HAP-1 (cell line): Measurements from ENCODE around the gene CHCHD4.
A peak's percentile ranks its signal among the peaks of the same experiment; 100 is the strongest.
"Not testable (repeated sequence)": the region's sequence is repeated elsewhere in the genome, so short reads cannot be mapped to it uniquely, and the experiment has no call there.

ENCODE experiments used
- DNase-seq, 2 experiments: peaks; one replicate each; pipeline ENCODE4 v3.0.0-alpha.2; 2016 to 2020; ENCODE audit warnings: low spot score in 2 of 2
- H3K27me3 ChIP-seq: fragments of 250-450 bp; sonication (Bioruptor Pico); 2 replicates; pipeline ENCODE4 v1.5.1; 2020; ENCODE audit warnings: low read depth, mild to moderate bottlenecking, moderate library complexity
- H3K36me3 ChIP-seq: fragments of 250-450 bp; sonication (Bioruptor Pico); replicated peaks from 2 replicates; pipeline ENCODE4 v1.5.1; 2020; ENCODE audit warnings: mild to moderate bottlenecking
- H3K4me1 ChIP-seq: fragments of 250-450 bp; sonication (Bioruptor Pico); 2 replicates; pipeline ENCODE4 v1.5.1; 2020; ENCODE audit warnings: mild to moderate bottlenecking
- H3K4me3 ChIP-seq: fragments of 250-450 bp; sonication (Bioruptor Pico); 2 replicates; pipeline ENCODE4 v1.5.1; 2020; ENCODE audit warnings: mild to moderate bottlenecking, moderate library complexity
- H3K9me3 ChIP-seq: fragments of 250-450 bp; sonication (Bioruptor Pico); 2 replicates; pipeline ENCODE4 v1.5.1; 2020; ENCODE audit warnings: mild to moderate bottlenecking, moderate library complexity
- in situ Hi-C: fragments of 300-500 bp; cut with MboI; formaldehyde crosslinking; loops from 3 replicates; pipeline ENCODE4 v1.14.3; 2020; ENCODE audit warnings: low sequenced_read_pairs, inconsistent platforms, mixed read lengths

The CHCHD4 gene

DNA sequence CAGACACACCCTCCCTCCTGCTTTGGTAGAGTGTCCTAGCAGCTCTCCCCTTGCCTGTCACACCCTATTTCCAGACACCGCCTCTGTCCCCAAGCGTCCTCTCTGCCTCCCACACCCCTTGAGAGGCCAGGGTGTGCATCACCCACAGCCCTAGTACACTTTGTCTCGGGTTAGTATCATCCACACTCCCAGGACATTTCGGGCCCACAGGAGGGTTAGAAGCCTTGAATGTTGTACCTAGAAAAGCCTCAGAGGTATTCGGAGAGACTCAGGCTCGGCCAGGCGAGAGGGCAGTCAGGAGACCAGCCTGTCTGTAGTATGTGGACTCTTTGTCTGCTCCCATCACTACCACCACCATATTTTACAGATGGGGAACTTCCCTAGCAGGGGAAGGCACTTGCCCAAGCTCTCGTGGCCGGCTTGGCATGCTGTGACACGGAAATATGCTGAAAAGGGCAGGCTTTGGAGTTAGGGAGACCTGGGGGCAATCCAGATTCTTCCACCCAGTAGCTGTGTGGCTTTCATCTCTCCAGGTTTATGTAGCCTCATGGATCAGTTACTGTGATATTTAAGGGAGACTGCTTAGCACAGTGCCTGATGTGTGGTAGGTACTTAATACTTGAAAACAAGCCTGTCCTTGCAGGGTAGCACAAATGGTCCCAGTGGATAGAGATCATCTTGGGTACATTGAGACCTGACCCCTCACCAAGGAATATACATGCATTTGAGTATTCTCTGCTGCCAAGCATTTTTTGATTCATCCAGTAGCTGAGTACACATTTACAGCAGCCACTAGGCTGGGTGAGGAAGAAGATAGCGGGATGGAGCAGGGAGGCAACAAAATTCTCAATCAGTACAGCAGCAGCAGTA lies 1.6 kb upstream of the CHCHD4 start:
- no peak for DNase-seq
- H3K4me1 ChIP-seq: peaks cover 10% of the 10 kb centered on the region
- H3K36me3 ChIP-seq: peaks cover 24% of the 10 kb centered on the region
- no peaks in the 10 kb centered on the region for H3K27me3 ChIP-seq
- H3K4me3 ChIP-seq: peak overlapping the region; percentile 87
- in situ Hi-C loops: loop anchor here (5.0 to 10.0 kb wide), 2 partner anchors 121 to 229 kb away; no protein-coding TSS in a partner anchor
- H3K9me3 ChIP-seq: no peaks in the 10 kb centered on the region

DNA sequence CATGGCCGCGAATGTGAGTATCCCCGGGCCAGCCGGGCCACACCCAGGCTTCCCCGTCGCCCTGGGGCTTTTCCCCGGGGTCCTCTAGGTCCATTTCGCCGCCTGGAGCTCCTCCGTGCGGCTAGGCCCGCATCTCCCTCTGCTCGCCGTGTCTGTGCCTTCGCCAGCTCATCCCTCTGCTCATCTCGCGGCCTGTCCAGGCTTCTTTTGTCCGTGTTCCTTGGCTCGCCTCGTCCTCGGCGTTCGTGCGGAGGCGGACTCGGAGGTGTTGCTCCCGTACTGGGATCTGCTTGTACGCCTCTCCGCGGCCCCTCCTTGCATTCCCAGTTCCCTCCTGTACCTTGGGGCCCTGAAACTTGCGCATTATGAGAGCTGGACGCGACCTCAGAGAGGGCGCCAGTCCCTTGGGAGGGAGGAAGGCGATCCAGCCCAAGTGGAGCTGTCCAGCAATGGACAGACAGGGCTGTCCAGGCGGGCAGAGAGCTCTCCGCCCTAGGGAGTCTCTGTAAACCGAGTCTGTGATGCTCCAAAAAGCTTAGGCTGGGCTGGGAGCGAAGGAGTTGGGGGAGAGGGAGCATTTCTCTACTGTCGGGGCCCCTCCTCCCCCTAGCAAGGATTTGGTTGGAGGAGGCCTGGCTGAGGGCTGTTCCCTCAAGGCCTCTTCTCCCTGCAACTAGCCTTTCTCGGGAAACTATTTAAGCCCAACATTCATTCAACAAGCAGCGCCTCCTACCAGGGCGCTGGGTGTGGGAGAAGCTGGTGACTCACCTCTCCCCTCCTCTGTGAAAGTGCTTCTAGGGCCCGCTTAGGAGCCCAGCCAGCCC lies 735 bp upstream of the CHCHD4 start:
- H3K4me3 ChIP-seq: peak overlapping the region; percentile 87
- H3K4me1 ChIP-seq: peaks cover 10% of the 10 kb centered on the region
- peak; percentile 72 to 76 for DNase-seq
- peaks cover 18% of the 10 kb centered on the region for H3K36me3 ChIP-seq
- no peaks in the 10 kb centered on the region for H3K27me3 ChIP-seq
- no peaks in the 10 kb centered on the region for H3K9me3 ChIP-seq
- in situ Hi-C loops: loop anchor here (5.0 to 10.0 kb wide), 2 partner anchors 121 to 228 kb away; no protein-coding TSS in a partner anchor

DNA sequence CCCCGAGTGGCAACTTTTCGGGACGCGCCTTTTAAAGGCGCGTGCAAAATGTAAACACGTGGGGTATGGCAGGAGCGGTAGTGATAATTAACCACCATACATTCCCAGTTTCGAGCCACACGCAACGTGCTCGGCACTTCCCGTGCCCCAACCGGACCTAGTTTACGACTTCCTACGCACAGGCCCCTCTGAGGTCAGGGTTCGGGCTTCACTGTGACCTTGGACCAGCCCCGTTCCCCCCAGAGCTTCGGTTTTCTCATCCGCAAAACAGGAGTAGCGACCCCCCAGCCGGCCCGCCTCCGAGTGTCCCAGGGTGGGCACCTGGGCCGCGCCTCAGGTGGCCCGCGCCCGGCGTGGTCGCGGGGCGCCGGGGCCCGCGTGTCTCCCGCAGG lies 451 bp downstream of the CHCHD4 start:
- DNase-seq: peak; percentile 17 to 64
- in situ Hi-C loops: loop anchor here (10.0 to 25.0 kb wide), 2 partner anchors 119 to 462 kb away; no protein-coding TSS in a partner anchor
- peaks cover 10% of the 10 kb centered on the region for H3K4me1 ChIP-seq
- no peaks in the 10 kb centered on the region for H3K27me3 ChIP-seq
- H3K9me3 ChIP-seq: no peaks in the 10 kb centered on the region
- H3K4me3 ChIP-seq: peak overlapping the region; percentile 87
- peaks cover 18% of the 10 kb centered on the region for H3K36me3 ChIP-seq

DNA sequence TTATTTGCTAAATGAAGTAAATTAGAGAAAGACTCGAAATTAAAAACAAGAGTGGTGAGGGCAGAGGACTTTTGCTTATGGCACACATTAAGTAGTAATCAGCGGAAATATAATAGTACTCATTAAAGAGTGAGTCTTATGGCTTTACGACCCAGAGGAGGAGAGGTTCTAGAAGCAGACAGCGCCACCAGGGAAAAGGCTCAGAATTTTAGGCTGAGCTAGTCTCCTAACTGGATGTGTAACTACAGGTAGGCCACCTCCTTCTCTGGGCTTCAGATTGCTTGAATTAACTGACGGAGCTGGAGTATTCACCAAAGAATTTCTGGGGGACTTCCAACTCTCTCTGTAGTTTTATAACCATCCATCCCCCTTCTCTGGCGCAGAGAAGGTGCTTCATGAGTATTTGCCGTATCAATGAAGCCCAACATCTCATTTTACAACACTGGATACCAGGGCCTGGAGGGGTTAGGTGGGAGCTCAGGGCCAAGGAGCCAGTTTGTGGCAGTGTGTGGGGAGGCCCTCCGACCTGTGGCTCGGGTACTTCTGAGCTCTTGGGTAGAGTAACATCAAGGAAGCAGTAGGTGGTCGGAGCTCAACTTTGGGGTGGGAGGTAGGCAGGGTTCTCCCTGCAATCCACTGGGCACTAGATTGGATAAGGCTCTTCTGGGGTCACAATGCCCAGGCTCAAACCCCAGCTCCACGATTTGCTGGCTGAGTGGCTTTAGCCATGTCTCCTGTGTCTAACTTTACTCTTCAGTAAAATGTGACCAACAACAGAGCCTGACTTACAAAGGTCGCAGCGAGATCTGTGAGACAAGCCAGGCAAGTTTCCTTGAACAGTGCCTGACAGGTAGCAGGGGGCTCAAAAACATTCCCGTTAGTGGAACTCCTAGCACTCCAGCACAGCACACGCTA lies 1.1 kb downstream of the CHCHD4 start:
- no peaks in the 10 kb centered on the region for H3K9me3 ChIP-seq
- in situ Hi-C loops: loop anchor here (10.0 to 25.0 kb wide), 2 partner anchors 119 to 461 kb away; no protein-coding TSS in a partner anchor
- no peak for DNase-seq
- H3K4me3 ChIP-seq: peak overlapping the region; percentile 87
- peaks cover 13% of the 10 kb centered on the region for H3K36me3 ChIP-seq
- H3K27me3 ChIP-seq: no peaks in the 10 kb centered on the region
- H3K4me1 ChIP-seq: peaks cover 10% of the 10 kb centered on the region

DNA sequence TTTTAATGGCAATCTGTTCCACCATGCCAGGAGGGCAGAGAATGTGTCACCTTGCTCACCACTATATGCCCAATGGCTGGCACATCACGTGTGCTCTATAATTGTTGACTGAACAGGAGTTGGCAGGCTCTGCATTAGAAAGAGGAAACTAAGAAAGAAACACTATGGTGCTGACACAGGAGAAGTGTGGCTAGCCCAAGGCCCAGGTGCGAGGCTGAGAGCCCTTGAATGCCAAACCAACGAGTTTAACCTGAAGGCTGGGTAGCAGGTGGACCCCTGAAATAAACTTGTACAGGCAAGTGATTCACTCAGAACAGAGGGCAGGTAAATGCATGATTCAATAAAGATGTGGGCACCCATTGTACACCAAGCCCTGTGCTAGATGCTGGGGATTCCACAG lies 2.4 kb downstream of the CHCHD4 start:
- Histone ChIP-seq H3K4me1 (peaks cover 10% of the 10 kb centered on the region), H3K9me3 (no peaks in the 10 kb centered on the region), H3K4me3 (no peak overlapping the region), H3K36me3 (peaks cover 6% of the 10 kb centered on the region; the same call in 1 of the 2 replicates), H3K27me3 (no peaks in the 10 kb centered on the region)
- in situ Hi-C loops: loop anchor here (10.0 to 25.0 kb wide), 2 partner anchors 118 to 460 kb away; no protein-coding TSS in a partner anchor
- no peak for DNase-seq

DNA sequence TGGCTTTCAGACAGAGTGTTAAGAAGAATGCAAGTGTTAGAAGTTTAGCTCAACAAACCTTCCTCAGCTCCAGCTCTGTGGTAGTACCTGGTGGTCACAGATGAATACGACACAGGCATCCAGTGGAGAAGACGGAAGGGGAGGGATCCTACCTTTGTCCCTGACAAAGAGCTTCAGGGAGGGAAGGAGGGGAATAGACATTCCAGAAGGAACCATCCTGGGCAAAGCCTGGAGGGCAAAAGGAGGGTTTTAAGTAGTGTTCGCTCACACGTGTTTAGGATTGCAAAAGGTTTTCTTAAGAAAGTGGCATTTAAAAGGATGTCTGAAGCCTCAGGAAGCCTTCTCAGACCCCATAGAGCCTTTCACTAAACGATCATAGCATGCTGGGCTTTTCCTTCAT lies 2.8 kb downstream of the CHCHD4 start:
- in situ Hi-C loops: loop anchor here (10.0 to 25.0 kb wide), 2 partner anchors 117 to 460 kb away; no protein-coding TSS in a partner anchor
- H3K36me3 ChIP-seq: peaks cover 6% of the 10 kb centered on the region; the same call in 1 of the 2 replicates
- no peaks in the 10 kb centered on the region for H3K9me3 ChIP-seq
- no peak for DNase-seq
- H3K4me3 ChIP-seq: no peak overlapping the region
- H3K4me1 ChIP-seq: peaks cover 10% of the 10 kb centered on the region
- no peaks in the 10 kb centered on the region for H3K27me3 ChIP-seq

DNA sequence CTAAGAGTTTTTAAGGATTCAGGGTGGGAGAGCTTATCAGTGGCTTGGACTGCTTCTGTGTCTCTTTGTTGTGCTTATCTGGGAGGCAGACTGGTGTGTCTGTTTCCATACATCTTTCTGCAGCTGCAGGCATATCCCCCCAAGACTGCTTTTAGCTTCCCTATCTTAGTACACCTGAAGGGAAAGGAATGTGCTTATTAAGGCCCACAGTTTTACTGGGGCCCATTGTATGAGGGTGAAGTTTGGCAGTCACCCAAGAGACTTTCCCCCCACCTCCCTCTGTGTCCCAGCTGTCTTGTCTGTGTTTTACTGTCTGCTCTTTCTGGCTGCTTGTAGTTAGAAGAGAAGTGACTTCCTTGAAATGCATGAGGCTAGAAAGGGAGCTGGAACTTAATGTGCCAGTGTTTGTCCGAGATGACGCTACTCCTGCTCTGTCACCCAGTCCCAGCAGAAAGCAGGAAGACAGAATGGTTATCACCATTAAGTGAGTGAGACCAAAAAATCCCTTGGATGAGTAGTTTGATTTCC lies 3.7 kb downstream of the CHCHD4 start:
- not testable (repeated sequence) for DNase-seq, H3K4me1 ChIP-seq, H3K36me3 ChIP-seq, H3K4me3 ChIP-seq, H3K9me3 ChIP-seq, H3K27me3 ChIP-seq
- in situ Hi-C loops: loop anchor here (10.0 to 25.0 kb wide), 2 partner anchors 116 to 459 kb away; no protein-coding TSS in a partner anchor

DNA sequence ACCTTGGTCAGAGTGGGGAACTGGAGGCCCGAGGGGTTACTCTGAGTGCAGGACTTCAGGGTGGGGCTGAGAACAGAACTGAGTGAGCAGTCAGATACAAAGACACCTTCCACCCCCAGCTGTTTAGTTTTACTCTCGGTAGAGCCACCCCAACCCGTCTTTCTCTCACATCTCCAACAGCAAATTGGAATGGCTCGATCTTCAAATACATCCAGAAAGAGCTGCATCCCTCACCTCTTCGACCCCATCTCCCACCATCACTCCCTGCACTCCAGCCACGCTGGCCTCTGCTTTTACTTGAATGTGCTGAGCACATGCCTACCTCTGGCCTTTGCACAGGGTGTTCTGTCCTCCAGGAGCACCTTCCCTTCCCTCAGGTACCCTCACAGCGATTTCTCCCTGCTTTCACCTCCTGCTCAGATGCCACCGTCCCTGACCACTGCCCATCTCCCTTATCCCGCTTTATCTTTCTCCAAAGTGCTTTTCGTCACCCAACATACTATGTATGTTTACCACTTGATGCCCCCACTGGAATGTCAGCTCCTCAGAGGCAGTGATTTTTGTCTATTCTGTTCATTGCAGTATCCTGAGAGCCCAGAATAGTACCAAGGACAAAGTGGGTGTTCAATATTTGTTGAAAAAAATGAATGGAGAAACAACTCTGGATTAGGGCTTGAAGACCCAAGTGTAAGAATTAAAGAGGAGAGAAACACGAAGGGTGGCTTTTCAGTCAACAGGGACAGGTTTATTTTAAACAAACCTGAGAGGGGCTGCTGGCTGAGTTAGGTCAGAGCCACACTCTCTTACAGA lies 4.4 kb downstream of the CHCHD4 start:
- no peak for DNase-seq
- Histone ChIP-seq H3K27me3 (no peaks in the 10 kb centered on the region), H3K36me3 (peaks cover 15% of the 10 kb centered on the region), H3K9me3 (no peaks in the 10 kb centered on the region), H3K4me1 (peaks cover 4% of the 10 kb centered on the region; the same call in 1 of the 2 replicates), H3K4me3 (no peak overlapping the region)
- in situ Hi-C loops: loop anchor here (10.0 to 25.0 kb wide), 2 partner anchors 116 to 458 kb away; no protein-coding TSS in a partner anchor

DNA sequence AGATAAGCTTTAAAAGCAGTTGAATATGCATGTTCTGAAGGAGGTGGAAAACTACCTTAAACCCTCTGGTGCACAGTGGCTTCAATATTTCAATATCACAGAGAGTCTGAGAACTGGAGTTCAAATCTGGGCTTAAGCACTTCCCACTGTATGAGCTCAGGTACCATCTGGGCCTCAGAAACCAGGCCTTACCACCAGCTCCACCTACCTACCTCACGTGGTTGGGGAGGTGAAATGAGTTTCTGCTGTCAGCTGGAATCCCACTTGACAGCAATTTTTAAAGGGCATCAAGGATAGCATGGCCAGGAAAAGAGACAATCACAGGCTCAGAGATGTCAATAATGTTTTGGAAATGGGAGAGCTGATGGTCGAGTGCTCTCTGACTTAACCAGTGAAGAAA lies 5.0 kb downstream of the CHCHD4 start:
- peaks cover 4% of the 10 kb centered on the region; the same call in 1 of the 2 replicates for H3K4me1 ChIP-seq

DNA sequence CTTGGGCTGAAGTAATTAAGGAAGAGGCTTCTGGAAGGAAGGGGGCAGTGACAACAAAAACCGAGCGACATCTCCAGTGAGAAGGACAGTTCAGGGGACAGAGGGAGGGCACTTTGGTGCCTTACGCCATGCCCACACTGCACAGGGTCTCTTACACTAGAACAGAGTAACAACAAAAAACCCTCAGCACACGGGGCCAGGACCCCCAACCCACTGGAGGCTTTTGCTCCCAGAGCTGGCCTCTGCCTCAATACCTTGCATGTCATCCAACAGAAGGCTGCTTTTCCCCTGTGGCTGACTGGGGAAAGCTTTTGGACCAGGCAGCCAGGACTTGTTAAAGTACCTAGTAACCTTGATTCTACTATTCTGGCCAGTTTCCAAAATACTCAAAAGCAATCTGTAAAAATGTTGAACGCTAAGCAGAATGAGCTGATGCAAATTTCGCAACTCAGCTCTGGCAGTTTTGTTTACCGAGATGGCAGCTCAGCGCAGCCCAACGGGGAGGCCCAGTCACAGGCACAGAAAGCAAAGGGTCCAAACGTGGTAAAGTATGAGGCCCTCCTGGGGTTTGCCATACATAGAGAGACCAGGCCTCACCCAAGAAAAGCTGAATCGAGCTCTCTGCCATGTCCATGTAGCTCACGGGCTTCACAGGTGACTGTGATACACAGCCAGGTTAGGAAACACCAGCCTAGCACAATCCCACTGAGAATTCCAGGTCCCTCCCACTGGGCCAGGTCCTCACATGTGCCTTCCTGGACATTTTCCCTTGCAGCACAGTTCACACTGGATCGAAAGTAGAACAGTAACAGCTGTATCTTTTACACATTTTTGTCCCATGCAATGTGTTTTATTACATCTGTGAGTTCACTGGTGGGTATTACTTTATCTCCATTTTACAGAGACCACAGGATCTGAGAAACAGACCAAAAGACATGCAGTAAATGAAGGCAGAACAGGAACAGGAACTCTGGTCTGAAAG lies 6.0 kb downstream of the CHCHD4 start:
- Histone ChIP-seq H3K4me3 (no peak overlapping the region), H3K9me3 (no peaks in the 10 kb centered on the region), H3K4me1 (peaks cover 4% of the 10 kb centered on the region; the same call in 1 of the 2 replicates), H3K36me3 (peaks cover 31% of the 10 kb centered on the region), H3K27me3 (no peaks in the 10 kb centered on the region)
- in situ Hi-C loops: loop anchor here (25.0 kb wide), 1 partner anchor 456 kb away; no protein-coding TSS in a partner anchor
- DNase-seq: no peak

More for the DNA sequence above, 5.0 kb downstream of the CHCHD4 start:
- H3K27me3 ChIP-seq: no peaks in the 10 kb centered on the region
- H3K9me3 ChIP-seq: no peaks in the 10 kb centered on the region
- no peak overlapping the region for H3K4me3 ChIP-seq
- DNase-seq: no peak
- in situ Hi-C loops: loop anchor here (10.0 to 25.0 kb wide), 2 partner anchors 115 to 457 kb away; no protein-coding TSS in a partner anchor
- peaks cover 22% of the 10 kb centered on the region for H3K36me3 ChIP-seq
